ENCODE results near the gene FLT3.

DNA sequence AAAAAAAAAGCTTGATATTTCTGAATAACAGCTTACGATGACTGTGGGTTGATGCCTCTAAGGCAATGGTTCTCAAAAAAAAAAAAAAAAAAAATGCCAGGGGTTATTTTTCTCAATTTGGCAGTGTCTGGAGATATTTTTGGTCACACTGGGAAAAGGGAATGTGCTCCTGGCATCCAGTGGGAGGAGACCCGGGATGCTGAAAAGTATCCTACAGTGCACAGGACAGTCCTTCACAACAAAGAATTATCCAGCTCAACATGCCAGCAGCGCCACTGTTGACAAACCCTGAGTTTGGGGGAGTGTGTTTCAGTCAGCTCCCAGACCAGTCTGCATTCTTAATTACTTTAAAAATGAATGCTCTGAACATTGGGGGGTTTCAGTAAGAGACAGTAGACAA lies 54.5 kb downstream of the FLT3 start:
- no peak for TF ChIP-seq POLR2A (IDR thresholded peaks at IDR 0.05)
- TF ChIP-seq, protein P1, sequence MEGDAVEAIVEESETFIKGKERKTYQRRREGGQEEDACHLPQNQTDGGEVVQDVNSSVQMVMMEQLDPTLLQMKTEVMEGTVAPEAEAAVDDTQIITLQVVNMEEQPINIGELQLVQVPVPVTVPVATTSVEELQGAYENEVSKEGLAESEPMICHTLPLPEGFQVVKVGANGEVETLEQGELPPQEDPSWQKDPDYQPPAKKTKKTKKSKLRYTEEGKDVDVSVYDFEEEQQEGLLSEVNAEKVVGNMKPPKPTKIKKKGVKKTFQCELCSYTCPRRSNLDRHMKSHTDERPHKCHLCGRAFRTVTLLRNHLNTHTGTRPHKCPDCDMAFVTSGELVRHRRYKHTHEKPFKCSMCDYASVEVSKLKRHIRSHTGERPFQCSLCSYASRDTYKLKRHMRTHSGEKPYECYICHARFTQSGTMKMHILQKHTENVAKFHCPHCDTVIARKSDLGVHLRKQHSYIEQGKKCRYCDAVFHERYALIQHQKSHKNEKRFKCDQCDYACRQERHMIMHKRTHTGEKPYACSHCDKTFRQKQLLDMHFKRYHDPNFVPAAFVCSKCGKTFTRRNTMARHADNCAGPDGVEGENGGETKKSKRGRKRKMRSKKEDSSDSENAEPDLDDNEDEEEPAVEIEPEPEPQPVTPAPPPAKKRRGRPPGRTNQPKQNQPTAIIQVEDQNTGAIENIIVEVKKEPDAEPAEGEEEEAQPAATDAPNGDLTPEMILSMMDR (IDR thresholded peaks at IDR 0.05): no peak
